HepG2 (cell line): Measurements from ENCODE around the gene COL9A3. TPM values are rescaled to one million over a fixed set of nuclear protein-coding genes. Genes with fewer than 3 reads are reported as not detected.

Experiments
- BRD4 ChIP-seq: sonication (generic); formaldehyde crosslinking; IDR thresholded peaks from 2 replicates; pipeline ENCODE4 v1.4.0; 2020; ENCODE audit warnings: missing genetic modification reagents
- FOXA1 ChIP-seq, 2 experiments: fragments of 450-650 bp in 1 of 2; sonication (generic) in 1 of 2; formaldehyde crosslinking in 1 of 2; IDR thresholded peaks; 2 replicates each; pipeline versions ENCODE4 v1.4.0 to v1.6.1; 2016 to 2020; ENCODE audit warnings: missing genetic modification reagents in 1 of 2
- HMG20A ChIP-seq: IDR thresholded peaks from 2 replicates; pipeline ENCODE4 v1.6.1; 2016; ENCODE audit warnings: borderline replicate concordance
- SIN3A ChIP-seq: IDR thresholded peaks from 2 replicates; pipeline ENCODE4 v1.6.1; 2011; ENCODE audit warnings: low read depth, mild to moderate bottlenecking, control low read depth, low read length, borderline replicate concordance
- SNAPC5 ChIP-seq: sonication (generic); formaldehyde crosslinking; IDR thresholded peaks from 2 replicates; pipeline ENCODE4 v1.8.1; 2023; ENCODE audit warnings: mild to moderate bottlenecking, missing genetic modification reagents, borderline replicate concordance
- SUZ12 ChIP-seq: fragments of 150-350 bp; IDR thresholded peaks from 2 replicates; pipeline ENCODE4 v1.6.1; 2014; ENCODE audit warnings: low read depth, low read length
- ZBTB26 ChIP-seq: IDR thresholded peaks from 2 replicates; pipeline ENCODE4 v1.6.1; 2016; ENCODE audit warnings: missing compliant biosample characterization, missing genetic modification reagents, borderline replicate concordance
- ZNF616 ChIP-seq: sonication (generic); formaldehyde crosslinking; IDR thresholded peaks from 2 replicates; pipeline ENCODE4 v1.5.0; 2020; ENCODE audit warnings: low read depth, mild to moderate bottlenecking, missing genetic modification reagents
- ZNF784 ChIP-seq: sonication (generic); formaldehyde crosslinking; IDR thresholded peaks from 2 replicates; pipeline ENCODE4 v1.5.1; 2020; ENCODE audit warnings: missing genetic modification reagents, mild to moderate bottlenecking, borderline replicate concordance
- polyA plus RNA-seq, 8 experiments: library from polyadenylated mRNA; depleted of rRNA in 3 of 8; stranded (reverse) in 7 of 8; unstranded in 1 of 8; fragments of >200 nt; fragmentation: Illumina TruSeq in 4 of 8; extraction: Trizol in 4 of 8; gene quantifications; 2 replicates each; pipeline versions ENCODE4 v1.2.1 to v1.2.3, GENCODE V29; 2011 to 2016; ENCODE audit warnings: low read depth in 4 of 8, missing spikeins in 1 of 8, mixed read lengths in 1 of 8; ENCODE audit not compliant: insufficient read depth in 1 of 8
- total RNA-seq, 5 experiments: library from RNA; depleted of rRNA; stranded (reverse); fragments of >200 nt; fragmentation: Illumina TruSeq; extraction: Trizol; gene quantifications; 2 replicates each; pipeline ENCODE4 v1.2.3, GENCODE V29; 2016; ENCODE audit warnings: low read depth in 1 of 5

The COL9A3 gene
- total and polyA plus RNA-seq, 2 of the 13 experiments (the other 11 are each of a cell fraction or from before 2014, with no cell fraction given), result 155 to 204 TPM

- 0 out of 2 replicates have a peak, but pooled peaks have one; percentile 52 for TF ChIP-seq SIN3A
- TF ChIP-seq SNAPC5 (CRISPR knock-in tag), result no peak
- TF ChIP-seq ZNF784 (CRISPR knock-in tag), result no peak
- TF ChIP-seq ZNF616, result no peak
- TF ChIP-seq HMG20A (CRISPR knock-in tag), result no peak
- TF ChIP-seq FOXA1 (IDR thresholded peaks at IDR 0.05), result no peak
- no peak for TF ChIP-seq FOXA1 (CRISPR knock-in tag; IDR thresholded peaks at IDR 0.05)
- TF ChIP-seq SUZ12, result no peak
- no peak; the same call in 1 of the 2 replicates for TF ChIP-seq BRD4 (CRISPR knock-in tag)
- no peak for TF ChIP-seq ZBTB26 (CRISPR knock-in tag)
These were observed 2.0 kb downstream of the COL9A3 start (continued) for GRCh38 chr20:62818592-62819493.
